HEK293T (cell line): ENCODE data around the gene MTARC2.

ENCODE experiments used
- CTCF ChIA-PET: fragments of 350-600 bp; formaldehyde crosslinking; extraction: SDS; loops from one replicate; lab custom pipeline; 2021; ENCODE audit warnings: antibody characterized with exemption, inconsistent platforms; lab: Yijun Ruan, JAX
- POLR2A ChIA-PET: fragments of 350-600 bp; formaldehyde crosslinking; extraction: SDS; loops from one replicate; lab custom pipeline; 2020; ENCODE audit warnings: antibody characterized with exemption, inconsistent platforms; lab: Yijun Ruan, JAX
- DNase-seq: peaks from one replicate; pipeline ENCODE4 v3.0.0; 2012; ENCODE audit warnings: mixed read lengths; ENCODE audit errors: extremely low spot score
- ARNT ChIP-seq: fragments of 450-650 bp; IDR thresholded peaks from 2 replicates; pipeline ENCODE4 v1.6.1; 2017; ENCODE audit warnings: mild to moderate bottlenecking
- BHLHE40 ChIP-seq: fragments of 450-650 bp; IDR thresholded peaks from 2 replicates; pipeline ENCODE4 v1.6.1; 2016; ENCODE audit warnings: mild to moderate bottlenecking, moderate library complexity, borderline replicate concordance
- CTBP1 ChIP-seq: fragments of 450-650 bp; IDR thresholded peaks from 2 replicates; pipeline ENCODE4 v1.6.1; 2016; ENCODE audit warnings: borderline replicate concordance
- ELF4 ChIP-seq: fragments of 450-650 bp; IDR thresholded peaks from 2 replicates; pipeline ENCODE4 v1.6.1; 2017; ENCODE audit warnings: antibody characterized with exemption
- FOXA1 ChIP-seq: fragments of 450-650 bp; IDR thresholded peaks from 2 replicates; pipeline ENCODE4 v1.6.1; 2016; ENCODE audit warnings: mild to moderate bottlenecking
- FOXK2 ChIP-seq: fragments of 450-650 bp; IDR thresholded peaks from 2 replicates; pipeline ENCODE4 v1.6.1; 2016; ENCODE audit warnings: mild to moderate bottlenecking
- FOXM1 ChIP-seq: fragments of 450-650 bp; IDR thresholded peaks from 2 replicates; pipeline ENCODE4 v1.6.1; 2017; ENCODE audit warnings: mild to moderate bottlenecking, borderline replicate concordance
- HDGF ChIP-seq: fragments of 450-650 bp; IDR thresholded peaks from 2 replicates; pipeline ENCODE4 v1.6.1; 2017; ENCODE audit warnings: antibody characterized with exemption, borderline replicate concordance
- L3MBTL2 ChIP-seq: fragments of 450-650 bp; conservative IDR thresholded peaks from 2 replicates; pipeline ENCODE4 v1.6.1; 2016; ENCODE audit warnings: mild to moderate bottlenecking
- LEF1 ChIP-seq: fragments of 450-650 bp; IDR thresholded peaks from 2 replicates; pipeline ENCODE4 v1.6.1; 2017; ENCODE audit warnings: mild to moderate bottlenecking, borderline replicate concordance
- NFRKB ChIP-seq: fragments of 450-650 bp; IDR thresholded peaks from 2 replicates; pipeline ENCODE4 v1.6.1; 2016; ENCODE audit warnings: mild to moderate bottlenecking, moderate library complexity
- PKNOX1 ChIP-seq: fragments of 450-650 bp; IDR thresholded peaks from 2 replicates; pipeline ENCODE4 v1.6.1; 2016
- SP1 ChIP-seq: fragments of 450-650 bp; IDR thresholded peaks from 2 replicates; pipeline ENCODE4 v1.6.1; 2017
- SUZ12 ChIP-seq: fragments of 450-650 bp; IDR thresholded peaks from 2 replicates; pipeline ENCODE4 v1.6.1; 2016; ENCODE audit warnings: mild to moderate bottlenecking
- TARDBP ChIP-seq: fragments of 450-650 bp; IDR thresholded peaks from 2 replicates; pipeline ENCODE4 v1.6.1; 2016
- ZNF384 ChIP-seq: fragments of 450-650 bp; IDR thresholded peaks from 2 replicates; pipeline ENCODE4 v1.6.1; 2016

The MTARC2 gene

GRCh38 chr1:220702733-220703270 is 45.3 kb upstream of the MTARC2 start:
- DNase-seq, result no peak
- TF ChIP-seq SP1 (no peak), LEF1 (no peak), HDGF (no peak), TARDBP (no peak), FOXA1 (no peak), ELF4 (no peak), CTBP1 (no peak), ZNF384 (no peak), L3MBTL2 (no peak), SUZ12 (no peak)
- ChIA-PET CTCF (no interaction called here), POLR2A (no interaction called here)

DNA sequence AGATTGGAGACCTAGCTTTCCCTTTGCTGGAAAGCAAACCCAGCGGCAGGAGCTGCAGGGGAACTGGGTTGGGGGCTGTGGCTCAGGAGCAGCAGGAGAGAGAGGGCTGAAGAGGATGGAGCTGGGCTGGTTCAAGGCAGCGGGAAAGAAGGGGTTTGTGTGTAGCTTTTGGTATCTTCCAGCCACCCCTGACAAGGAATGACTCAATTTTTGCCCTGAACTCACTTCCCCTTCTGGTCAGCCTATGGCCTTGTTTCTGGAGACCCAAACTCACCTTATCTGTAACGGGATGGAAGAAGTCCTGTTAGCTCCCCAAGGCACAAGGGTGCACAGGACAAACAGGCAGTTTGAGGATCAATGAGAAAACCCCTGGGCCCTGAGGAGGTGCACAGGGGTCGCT is 44.8 kb upstream of the MTARC2 start:
- TF ChIP-seq ELF4 (no peak), SP1 (no peak)
- CTCF ChIA-PET, result no interaction called here
- POLR2A ChIA-PET, result no interaction called here
- DNase-seq, result no peak

- CTCF ChIA-PET, result no interaction called here
- DNase-seq, result no peak
- TF ChIP-seq TARDBP (no peak), CTBP1 (no peak), SP1 (no peak), ARNT (no peak), L3MBTL2 (no peak), LEF1 (no peak), HDGF (no peak), ELF4 (no peak), FOXA1 (no peak), ZNF384 (no peak), PKNOX1 (no peak)
- POLR2A ChIA-PET, result no interaction called here
These were observed 42.3 kb upstream of the MTARC2 start for GRCh38 chr1:220705782-220706181.

GRCh38 chr1:220706480-220706879 is 41.6 kb upstream of the MTARC2 start:
- no peak for DNase-seq
- TF ChIP-seq ELF4 (no peak), LEF1 (no peak), L3MBTL2 (no peak)
- ChIA-PET POLR2A (no interaction called here), CTCF (no interaction called here)

- no peak for DNase-seq
- ChIA-PET CTCF (no interaction called here), POLR2A (interaction anchor here (0.8 kb wide), 1 partner anchor 26 kb away, joined by 3 read pairs; no protein-coding TSS in a partner anchor)
- no peak for TF ChIP-seq BHLHE40
- no peak for TF ChIP-seq TARDBP
- no peak for TF ChIP-seq CTBP1
- TF ChIP-seq LEF1, result no peak
- TF ChIP-seq FOXK2, result no peak
These were observed 41.0 kb upstream of the MTARC2 start for GRCh38 chr1:220707160-220707559.

- CTCF ChIA-PET, result no interaction called here
- no peak for TF ChIP-seq L3MBTL2
- TF ChIP-seq ELF4, result no peak
- TF ChIP-seq PKNOX1, result no peak
- no peak for TF ChIP-seq ZNF384
- no peak for TF ChIP-seq FOXK2
- no peak for TF ChIP-seq SP1
- TF ChIP-seq SUZ12, result no peak
- TF ChIP-seq HDGF, result no peak
- TF ChIP-seq FOXM1, result no peak
- TF ChIP-seq LEF1, result no peak
- no peak for DNase-seq
- POLR2A ChIA-PET, result no interaction called here
These were observed 39.9 kb upstream of the MTARC2 start for GRCh38 chr1:220708244-220708643.

DNA sequence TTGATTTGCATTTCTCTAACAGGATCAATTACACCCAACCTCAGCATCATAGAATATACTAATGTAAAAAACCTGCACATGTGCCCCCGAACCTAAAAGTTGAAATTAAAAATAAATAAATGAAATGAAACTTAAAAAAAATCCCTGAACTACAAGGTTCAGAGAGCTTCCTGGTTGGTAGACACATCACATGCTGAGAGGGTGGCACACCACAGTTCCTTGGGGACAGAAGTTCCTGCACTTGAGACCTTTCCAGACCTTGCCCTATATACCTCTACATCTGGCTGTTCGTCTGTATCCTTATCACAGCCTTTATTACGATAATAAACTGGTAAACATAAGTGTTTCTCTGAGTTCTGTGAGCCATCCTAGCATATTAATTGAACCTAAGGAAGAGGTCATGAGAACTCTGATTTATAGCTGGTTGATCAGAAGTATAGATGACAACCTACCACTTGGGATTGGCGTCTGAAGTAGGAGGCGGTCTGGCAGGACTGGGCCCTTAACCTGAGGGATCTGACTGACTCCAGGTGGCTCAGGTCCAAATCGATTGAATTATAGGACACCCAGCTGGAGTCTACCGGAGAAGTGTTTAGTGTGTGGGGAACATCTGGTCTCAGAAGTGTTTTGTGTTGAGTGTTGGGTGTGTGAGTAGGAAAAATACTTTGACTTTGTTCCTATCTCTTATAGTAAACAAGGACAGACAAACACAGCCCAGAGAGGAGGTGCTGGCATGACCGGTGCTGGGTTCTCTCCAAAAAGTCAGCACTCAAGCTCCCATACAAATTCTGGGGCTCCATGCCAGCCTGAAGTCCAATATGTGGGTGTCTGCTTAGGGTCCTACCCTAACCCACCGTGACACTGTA is 39.0 kb upstream of the MTARC2 start:
- POLR2A ChIA-PET, result no interaction called here
- DNase-seq, result no peak
- CTCF ChIA-PET, result interaction anchor here (0.9 to 1.1 kb wide), 2 partner anchors 24 to 68 kb away, joined by 4 read pairs; no protein-coding TSS in a partner anchor

More for the DNA sequence above, 39.0 kb upstream of the MTARC2 start:
- TF ChIP-seq CTBP1 (no peak), ELF4 (no peak), TARDBP (no peak), ARNT (no peak), FOXA1 (no peak), FOXM1 (no peak), NFRKB (no peak), LEF1 (no peak), BHLHE40 (no peak), ZNF384 (no peak), SUZ12 (no peak)
